22Rv1 (cell line): ENCODE results near the gene GPR141.

ENCODE experiments used
- ZFX ChIP-seq: fragments of 450-650 bp; IDR thresholded peaks from 2 replicates; pipeline ENCODE4 v1.6.1; 2017; ENCODE audit warnings: antibody characterized with exemption, borderline replicate concordance
- TF ChIP-seq, protein P1 (sequence below): fragments of 450-650 bp; IDR thresholded peaks from 2 replicates; pipeline ENCODE4 v1.5.1; 2017; ENCODE audit warnings: mild to moderate bottlenecking

DNA sequence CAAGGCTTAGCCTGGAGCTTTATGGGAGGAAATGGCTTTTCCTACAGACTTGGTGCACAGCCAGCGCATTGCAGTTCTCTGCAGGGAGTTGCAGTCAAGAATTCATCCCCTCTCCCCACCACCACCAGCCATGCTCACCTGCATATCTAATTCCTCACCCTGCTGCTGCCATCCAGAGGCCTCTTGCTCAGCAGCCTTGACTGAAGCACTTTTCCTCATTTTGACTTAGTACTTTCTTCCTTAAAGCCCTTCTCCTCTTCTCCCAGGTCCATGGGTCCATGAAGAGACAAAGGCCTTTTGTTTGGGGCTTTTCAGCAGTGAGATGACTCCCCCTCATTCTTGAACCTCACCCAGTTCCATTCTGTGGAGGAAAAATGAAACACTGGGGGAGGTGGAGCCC is 39.7 kb upstream of the GPR141 start:
- TF ChIP-seq, protein P1, sequence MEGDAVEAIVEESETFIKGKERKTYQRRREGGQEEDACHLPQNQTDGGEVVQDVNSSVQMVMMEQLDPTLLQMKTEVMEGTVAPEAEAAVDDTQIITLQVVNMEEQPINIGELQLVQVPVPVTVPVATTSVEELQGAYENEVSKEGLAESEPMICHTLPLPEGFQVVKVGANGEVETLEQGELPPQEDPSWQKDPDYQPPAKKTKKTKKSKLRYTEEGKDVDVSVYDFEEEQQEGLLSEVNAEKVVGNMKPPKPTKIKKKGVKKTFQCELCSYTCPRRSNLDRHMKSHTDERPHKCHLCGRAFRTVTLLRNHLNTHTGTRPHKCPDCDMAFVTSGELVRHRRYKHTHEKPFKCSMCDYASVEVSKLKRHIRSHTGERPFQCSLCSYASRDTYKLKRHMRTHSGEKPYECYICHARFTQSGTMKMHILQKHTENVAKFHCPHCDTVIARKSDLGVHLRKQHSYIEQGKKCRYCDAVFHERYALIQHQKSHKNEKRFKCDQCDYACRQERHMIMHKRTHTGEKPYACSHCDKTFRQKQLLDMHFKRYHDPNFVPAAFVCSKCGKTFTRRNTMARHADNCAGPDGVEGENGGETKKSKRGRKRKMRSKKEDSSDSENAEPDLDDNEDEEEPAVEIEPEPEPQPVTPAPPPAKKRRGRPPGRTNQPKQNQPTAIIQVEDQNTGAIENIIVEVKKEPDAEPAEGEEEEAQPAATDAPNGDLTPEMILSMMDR: no peak
- no peak for TF ChIP-seq ZFX
